HCT116 (cell line): ENCODE measurements around the gene CDCA7. TPM values are rescaled to one million over a fixed set of nuclear protein-coding genes. Genes with fewer than 3 reads are reported as not detected.

Source experiments
- ATAC-seq: fragments of 200-7000 bp; cut with Tn5 transposase; 2 replicates; pipeline ENCODE4 v1.9.1; 2020; ENCODE audit warnings: mild to moderate bottlenecking, moderate library complexity
- BruUV-seq: library from RNA; stranded (reverse); fragments of 400-500 nt; replicated peaks from 2 replicates; lab custom pipeline; 2021; lab: Mats Ljungman, UMichigan
- CTCF ChIA-PET: fragments of 300-600 bp; sonication (Branson Sonifier 250); formaldehyde crosslinking; loops from one replicate; lab custom pipeline; 2021; ENCODE audit warnings: antibody characterized with exemption; lab: Charles Lee
- POLR2A ChIA-PET: fragments of 300-600, 350-600 bp; sonication (Branson Sonifier 250); formaldehyde crosslinking; loops from one replicate; lab custom pipeline; 2021; ENCODE audit warnings: antibody characterized with exemption; lab: Charles Lee
- RAD21 ChIA-PET, 2 experiments: fragments of 300-600 bp; sonication (Branson Sonifier 250); formaldehyde crosslinking; loops; one replicate each; lab custom pipeline; 2023; ENCODE audit warnings: low total read pairs in 2 of 2; ENCODE audit not compliant: uncharacterized antibody in 2 of 2, unreplicated experiment in 2 of 2, low non-redundant PET in 1 of 2; lab: Charles Lee
- DNase-seq: peaks from one replicate; pipeline ENCODE4 v3.0.0-alpha.2; 2010; ENCODE audit warnings: low read depth, low spot score
- H2AFZ ChIP-seq: fragments of 200-600 bp; shearing (Covaris generic), sonication (generic); 2 replicates; pipeline ENCODE4 v1.6.1; 2017; ENCODE audit warnings: low read depth, mixed run types, mixed read lengths, antibody characterized with exemption, low read length; ENCODE audit not compliant: poor library complexity, severe bottlenecking
- H3K27ac ChIP-seq: 2 replicates; pipeline ENCODE4 v1.5.1; 2012; ENCODE audit warnings: low read depth, low read length
- H3K27me3 ChIP-seq: fragments of 200-600 bp; sonication (generic); 2 replicates; pipeline ENCODE4 v1.6.1; 2016; ENCODE audit warnings: mixed run types, low read length, mixed read lengths; ENCODE audit not compliant: insufficient read depth
- H3K36me3 ChIP-seq, 2 experiments: fragments of 200-500 bp in 1 of 2; fragments of 200-600 bp in 1 of 2; sonication (Bioruptor generic) in 1 of 2; sonication (generic) in 1 of 2; 2 replicates each; pipeline versions ENCODE4 v1.5.1 to v1.6.1; 2014 to 2016; ENCODE audit warnings: low read length in 2 of 2, inconsistent platforms in 1 of 2, mixed read lengths in 1 of 2, mixed run types in 1 of 2; ENCODE audit not compliant: insufficient read depth in 2 of 2, control insufficient read depth in 1 of 2
- H3K4me1 ChIP-seq, 2 experiments: fragments of 200-600 bp in 1 of 2; sonication (generic) in 1 of 2; 2 replicates each; pipeline versions ENCODE4 v1.5.1 to v1.6.1; 2012 to 2017; ENCODE audit warnings: low read length in 2 of 2, inconsistent platforms in 1 of 2, mild to moderate bottlenecking in 1 of 2, mixed read lengths in 1 of 2, mixed run types in 1 of 2, moderate library complexity in 1 of 2; ENCODE audit not compliant: insufficient read depth in 2 of 2, control insufficient read depth in 1 of 2
- H3K4me2 ChIP-seq: fragments of 200-600 bp; sonication (generic); 2 replicates; pipeline ENCODE4 v1.6.1; 2017; ENCODE audit warnings: mixed run types, low read length, mixed read lengths
- H3K4me3 ChIP-seq, 2 experiments: fragments of 200-600 bp in 1 of 2; sonication (generic) in 1 of 2; replicated peaks in 1 of 2; 2 replicates each; pipeline ENCODE4 v1.5.1; 2011 to 2016; ENCODE audit warnings: low read length in 2 of 2, control low read depth in 1 of 2, low read depth in 1 of 2, mild to moderate bottlenecking in 1 of 2, mixed read lengths in 1 of 2, mixed run types in 1 of 2
- H3K79me2 ChIP-seq: fragments of 200-600 bp; sonication (generic); 2 replicates; pipeline ENCODE4 v1.6.1; 2017; ENCODE audit warnings: mild to moderate bottlenecking, mixed run types, low read length, moderate library complexity, mixed read lengths; ENCODE audit not compliant: insufficient read depth
- H3K9ac ChIP-seq: fragments of 200-600 bp; sonication (generic); 2 replicates; pipeline ENCODE4 v1.6.1; 2016; ENCODE audit warnings: low read length, mixed read lengths
- H3K9me2 ChIP-seq: fragments of 200-600 bp; sonication (generic), shearing (Covaris generic); 2 replicates; pipeline ENCODE4 v1.6.1; 2017; ENCODE audit warnings: mixed run types, mild to moderate bottlenecking, moderate library complexity; ENCODE audit not compliant: insufficient read depth
- H3K9me3 ChIP-seq, 2 experiments: fragments of 200-500 bp in 1 of 2; fragments of 200-600 bp in 1 of 2; sonication (Bioruptor generic) in 1 of 2; sonication (generic) in 1 of 2; 2 replicates each; pipeline ENCODE4 v1.6.1; 2014 to 2017; ENCODE audit warnings: low read length in 2 of 2, mixed read lengths in 2 of 2, inconsistent platforms in 1 of 2, low read depth in 1 of 2, mild to moderate bottlenecking in 1 of 2, mixed run types in 1 of 2, moderate library complexity in 1 of 2; ENCODE audit not compliant: control insufficient read depth in 1 of 2, insufficient read depth in 1 of 2
- H4K20me1 ChIP-seq: fragments of 200-600 bp; sonication (generic), shearing (Covaris generic); 2 replicates; pipeline ENCODE4 v1.6.1; 2017; ENCODE audit warnings: mixed run types, mild to moderate bottlenecking, moderate library complexity; ENCODE audit not compliant: insufficient read depth
- ATF3 ChIP-seq: IDR thresholded peaks from 2 replicates; pipeline ENCODE4 v1.6.1; 2012
- CBX3 ChIP-seq: IDR thresholded peaks from 2 replicates; pipeline ENCODE4 v1.6.1; 2012; ENCODE audit warnings: low read depth
- CEBPB ChIP-seq: IDR thresholded peaks from 2 replicates; pipeline ENCODE4 v1.6.1; 2012; ENCODE audit warnings: low read depth
- EGR1 ChIP-seq: IDR thresholded peaks from 2 replicates; pipeline ENCODE4 v1.6.1; 2012; ENCODE audit warnings: low read depth
- EZH2 ChIP-seq: fragments of 200-600 bp; sonication (generic); IDR thresholded peaks from 2 replicates; pipeline ENCODE4 v1.6.1; 2017; ENCODE audit warnings: antibody characterized with exemption, mixed run types
- JUND ChIP-seq: IDR thresholded peaks from 2 replicates; pipeline ENCODE4 v1.6.1; 2012
- SIN3A ChIP-seq: IDR thresholded peaks from 2 replicates; pipeline ENCODE4 v1.6.1; 2012; ENCODE audit warnings: low read depth
- SP1 ChIP-seq: IDR thresholded peaks from 2 replicates; pipeline ENCODE4 v1.6.1; 2012; ENCODE audit warnings: low read depth
- YY1 ChIP-seq: IDR thresholded peaks from 2 replicates; pipeline ENCODE4 v1.6.1; 2011; ENCODE audit warnings: low read length, low read depth, moderate library complexity, mild to moderate bottlenecking; ENCODE audit not compliant: insufficient replicate concordance; ENCODE audit errors: extremely low read depth
- ZBTB33 ChIP-seq: IDR thresholded peaks from 2 replicates; pipeline ENCODE4 v1.6.1; 2011; ENCODE audit warnings: mild to moderate bottlenecking, low read length, moderate library complexity; ENCODE audit not compliant: insufficient replicate concordance; ENCODE audit errors: extremely low read depth
- ZFX ChIP-seq: fragments of 450-650 bp; IDR thresholded peaks from 2 replicates; pipeline ENCODE4 v1.6.1; 2017
- ZNF274 ChIP-seq: fragments of 200-500 bp; sonication (Bioruptor generic); IDR thresholded peaks from 2 replicates; pipeline ENCODE4 v1.6.1; 2014; ENCODE audit warnings: mild to moderate bottlenecking, low read depth, low read length, inconsistent platforms
- intact Hi-C: fragments of 100-400 bp; cut with micrococcal nuclease; formaldehyde crosslinking; loops from 2 replicates; pipeline ENCODE4 v1.10.0; 2022
- total RNA-seq: library from RNA; stranded (reverse); gene quantifications from one replicate; pipeline ENCODE4 v1.2.1, GENCODE V29; 2021; ENCODE audit not compliant: unreplicated experiment
- TF ChIP-seq, protein P1 (sequence below), 3 experiments: fragments of 200-600 bp in 1 of 3; sonication (generic) in 1 of 3; IDR thresholded peaks in 2 of 3; conservative IDR thresholded peaks in 1 of 3; 2 replicates each; pipeline ENCODE4 v1.5.1; 2012 to 2017; ENCODE audit warnings: low read depth in 2 of 3, low read length in 2 of 3, antibody characterized with exemption in 1 of 3, borderline replicate concordance in 1 of 3, control low read depth in 1 of 3, mild to moderate bottlenecking in 1 of 3, mixed read lengths in 1 of 3, mixed run types in 1 of 3, moderate library complexity in 1 of 3; ENCODE audit not compliant: insufficient read depth in 1 of 3

Gene CDCA7
- total RNA-seq, 1 experiment from 2014 or later: 57.9 TPM

DNA sequence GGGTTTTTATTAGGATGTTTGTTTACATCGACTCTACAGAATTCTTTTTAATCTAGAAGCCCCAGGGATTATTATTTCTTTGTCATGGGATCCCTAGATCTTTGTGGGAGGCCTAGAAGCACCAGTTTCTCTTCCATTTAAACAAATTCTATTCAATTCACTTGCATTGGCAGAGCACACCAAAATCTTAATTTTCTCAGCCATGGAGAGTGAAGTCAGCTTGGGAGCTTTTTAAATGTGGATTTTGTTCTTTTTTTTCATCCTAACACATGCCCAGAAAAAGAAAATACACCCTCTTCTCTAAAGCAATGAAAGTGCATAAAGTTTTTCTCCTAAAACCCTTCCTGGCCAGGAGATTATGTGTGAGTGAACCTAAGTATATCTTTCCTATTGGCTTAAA, 38.5 kb downstream of the CDCA7 start:
- CTCF ChIA-PET: no interaction called here
- POLR2A ChIA-PET: no interaction called here
- Histone ChIP-seq H3K4me1 (no peaks in the 10 kb centered on the region), H3K4me3 (no peak overlapping the region), H3K27ac (no peak overlapping the region), H3K9me2 (no peaks in the 10 kb centered on the region)
- no peak for DNase-seq
- TF ChIP-seq ZNF274 (no peak), JUND (no peak), EGR1 (no peak), EZH2 (no peak), ATF3 (no peak), SP1 (no peak), SIN3A (no peak), ZBTB33 (no peak), YY1 (no peak), ZFX (no peak), CBX3 (no peak), CEBPB (no peak)
- TF ChIP-seq, protein P1, sequence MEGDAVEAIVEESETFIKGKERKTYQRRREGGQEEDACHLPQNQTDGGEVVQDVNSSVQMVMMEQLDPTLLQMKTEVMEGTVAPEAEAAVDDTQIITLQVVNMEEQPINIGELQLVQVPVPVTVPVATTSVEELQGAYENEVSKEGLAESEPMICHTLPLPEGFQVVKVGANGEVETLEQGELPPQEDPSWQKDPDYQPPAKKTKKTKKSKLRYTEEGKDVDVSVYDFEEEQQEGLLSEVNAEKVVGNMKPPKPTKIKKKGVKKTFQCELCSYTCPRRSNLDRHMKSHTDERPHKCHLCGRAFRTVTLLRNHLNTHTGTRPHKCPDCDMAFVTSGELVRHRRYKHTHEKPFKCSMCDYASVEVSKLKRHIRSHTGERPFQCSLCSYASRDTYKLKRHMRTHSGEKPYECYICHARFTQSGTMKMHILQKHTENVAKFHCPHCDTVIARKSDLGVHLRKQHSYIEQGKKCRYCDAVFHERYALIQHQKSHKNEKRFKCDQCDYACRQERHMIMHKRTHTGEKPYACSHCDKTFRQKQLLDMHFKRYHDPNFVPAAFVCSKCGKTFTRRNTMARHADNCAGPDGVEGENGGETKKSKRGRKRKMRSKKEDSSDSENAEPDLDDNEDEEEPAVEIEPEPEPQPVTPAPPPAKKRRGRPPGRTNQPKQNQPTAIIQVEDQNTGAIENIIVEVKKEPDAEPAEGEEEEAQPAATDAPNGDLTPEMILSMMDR (IDR thresholded peaks at IDR 0.05 in 2 of 3, conservative IDR thresholded peaks at IDR 0.05 in 1 of 3; ENCODE audit: borderline replicate concordance in 1 of 3, insufficient read depth in 1 of 3, low read depth in 2 of 3, low read length in 2 of 3): no peak
- TF ChIP-seq, all 23 proteins: peak for 0
- RAD21 ChIA-PET: no interaction called here
- no peak overlapping the region for H3K9ac ChIP-seq
- no peaks in the 10 kb centered on the region for H3K27me3 ChIP-seq
- ATAC-seq: no peak
- H3K79me2 ChIP-seq: no peaks in the 10 kb centered on the region
- no peaks in the 10 kb centered on the region for H4K20me1 ChIP-seq
- intact Hi-C loops: no loop called here
- no peak overlapping the region for H2AFZ ChIP-seq
- H3K4me2 ChIP-seq: no peak overlapping the region
- BruUV-seq: no TSS peak
- no peaks in the 10 kb centered on the region for H3K36me3 ChIP-seq
- H3K9me3 ChIP-seq: no peaks in the 10 kb centered on the region
